ENCODE results near the gene GTF2A2. TPM values are rescaled to one million over a fixed set of nuclear protein-coding genes. Genes with fewer than 3 reads are reported as not detected.

GTF2A2 gene
- total and polyA plus RNA-seq, 4 donors, result 11.7 to 101 (median 27.2) TPM

DNA sequence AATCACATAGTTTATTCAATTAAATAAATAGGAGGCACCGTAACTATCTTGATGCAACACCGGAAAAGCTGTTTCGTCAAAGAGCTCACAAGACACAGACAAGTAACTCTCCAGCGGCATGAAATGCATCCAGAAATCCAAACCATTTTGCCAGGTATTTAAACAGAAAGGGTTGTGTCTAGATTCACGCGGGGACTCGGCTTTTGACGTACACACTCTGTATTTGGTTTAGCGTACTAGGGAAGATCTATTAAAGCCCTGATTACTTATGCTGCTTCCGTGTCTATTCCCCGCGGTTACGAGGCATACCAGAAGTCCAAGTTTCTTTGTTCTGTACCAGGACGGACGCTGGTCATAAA lies 31.1 kb upstream of the GTF2A2 start:
- H3K9ac ChIP-seq (ENCODE audit: low read depth in 1 of 2, low read length in 2 of 2), result peak overlapping the region; percentile 92 to 97
- no peak for DNase-seq (ENCODE audit: low spot score)
- no peaks in the 10 kb centered on the region for H3K9me3 ChIP-seq (ENCODE audit: control insufficient read depth in 4 of 4, low read length in 3 of 4)
- H3K27ac ChIP-seq (ENCODE audit: low read depth in 1 of 2, low read length in 2 of 2), result peak overlapping the region; percentile 98 to 100
- H3K4me3 ChIP-seq (ENCODE audit: low read depth in 1 of 3, low read length in 3 of 3), result peak overlapping the region; percentile 81 to 94 (median 90)
- WGBS, result under 1% methylated on average over 15 of the region's 15 CpGs
- H3K4me1 ChIP-seq (ENCODE audit: control insufficient read depth in 4 of 4, insufficient read depth in 4 of 4, low read length in 3 of 4), result peaks cover 12 to 47% (median 45%) of the 10 kb centered on the region in 4 donors
- TF ChIP-seq HNF4G (IDR thresholded peaks at IDR 0.05) (no peak), NR2F2 (IDR thresholded peaks at IDR 0.05) (no peak), RAD21 (IDR thresholded peaks at IDR 0.05) (peak in 1 of 2 donors; percentile 8), JUND (IDR thresholded peaks at IDR 0.05) (no peak), GABPA (IDR thresholded peaks at IDR 0.05 in 1 of 2, conservative IDR thresholded peaks at IDR 0.05 in 1 of 2) (peak in 1 of 2 donors; percentile 26), RXRA (IDR thresholded peaks at IDR 0.05) (no peak), HNF4A (conservative IDR thresholded peaks at IDR 0.05) (peak in 1 of 2 donors; percentile 7), EGR1 (IDR thresholded peaks at IDR 0.05; ENCODE audit: low read depth in 2 of 2) (no peak), TAF1 (conservative IDR thresholded peaks at IDR 0.05) (peak; percentile 75), YY1 (IDR thresholded peaks at IDR 0.05) (no peak), FOXA2 (IDR thresholded peaks at IDR 0.05) (no peak), FOXA1 (IDR thresholded peaks at IDR 0.05) (no peak), SP1 (IDR thresholded peaks at IDR 0.05) (no peak)
- TF ChIP-seq, protein P1, sequence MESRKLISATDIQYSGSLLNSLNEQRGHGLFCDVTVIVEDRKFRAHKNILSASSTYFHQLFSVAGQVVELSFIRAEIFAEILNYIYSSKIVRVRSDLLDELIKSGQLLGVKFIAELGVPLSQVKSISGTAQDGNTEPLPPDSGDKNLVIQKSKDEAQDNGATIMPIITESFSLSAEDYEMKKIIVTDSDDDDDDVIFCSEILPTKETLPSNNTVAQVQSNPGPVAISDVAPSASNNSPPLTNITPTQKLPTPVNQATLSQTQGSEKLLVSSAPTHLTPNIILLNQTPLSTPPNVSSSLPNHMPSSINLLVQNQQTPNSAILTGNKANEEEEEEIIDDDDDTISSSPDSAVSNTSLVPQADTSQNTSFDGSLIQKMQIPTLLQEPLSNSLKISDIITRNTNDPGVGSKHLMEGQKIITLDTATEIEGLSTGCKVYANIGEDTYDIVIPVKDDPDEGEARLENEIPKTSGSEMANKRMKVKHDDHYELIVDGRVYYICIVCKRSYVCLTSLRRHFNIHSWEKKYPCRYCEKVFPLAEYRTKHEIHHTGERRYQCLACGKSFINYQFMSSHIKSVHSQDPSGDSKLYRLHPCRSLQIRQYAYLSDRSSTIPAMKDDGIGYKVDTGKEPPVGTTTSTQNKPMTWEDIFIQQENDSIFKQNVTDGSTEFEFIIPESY (IDR thresholded peaks at IDR 0.05), result no peak
- TF ChIP-seq, protein P2, sequence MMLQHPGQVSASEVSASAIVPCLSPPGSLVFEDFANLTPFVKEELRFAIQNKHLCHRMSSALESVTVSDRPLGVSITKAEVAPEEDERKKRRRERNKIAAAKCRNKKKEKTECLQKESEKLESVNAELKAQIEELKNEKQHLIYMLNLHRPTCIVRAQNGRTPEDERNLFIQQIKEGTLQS (IDR thresholded peaks at IDR 0.05), result no peak
- TF ChIP-seq, protein P3, sequence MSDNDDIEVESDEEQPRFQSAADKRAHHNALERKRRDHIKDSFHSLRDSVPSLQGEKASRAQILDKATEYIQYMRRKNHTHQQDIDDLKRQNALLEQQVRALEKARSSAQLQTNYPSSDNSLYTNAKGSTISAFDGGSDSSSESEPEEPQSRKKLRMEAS (IDR thresholded peaks at IDR 0.05), result no peak
- TF ChIP-seq, protein P4, sequence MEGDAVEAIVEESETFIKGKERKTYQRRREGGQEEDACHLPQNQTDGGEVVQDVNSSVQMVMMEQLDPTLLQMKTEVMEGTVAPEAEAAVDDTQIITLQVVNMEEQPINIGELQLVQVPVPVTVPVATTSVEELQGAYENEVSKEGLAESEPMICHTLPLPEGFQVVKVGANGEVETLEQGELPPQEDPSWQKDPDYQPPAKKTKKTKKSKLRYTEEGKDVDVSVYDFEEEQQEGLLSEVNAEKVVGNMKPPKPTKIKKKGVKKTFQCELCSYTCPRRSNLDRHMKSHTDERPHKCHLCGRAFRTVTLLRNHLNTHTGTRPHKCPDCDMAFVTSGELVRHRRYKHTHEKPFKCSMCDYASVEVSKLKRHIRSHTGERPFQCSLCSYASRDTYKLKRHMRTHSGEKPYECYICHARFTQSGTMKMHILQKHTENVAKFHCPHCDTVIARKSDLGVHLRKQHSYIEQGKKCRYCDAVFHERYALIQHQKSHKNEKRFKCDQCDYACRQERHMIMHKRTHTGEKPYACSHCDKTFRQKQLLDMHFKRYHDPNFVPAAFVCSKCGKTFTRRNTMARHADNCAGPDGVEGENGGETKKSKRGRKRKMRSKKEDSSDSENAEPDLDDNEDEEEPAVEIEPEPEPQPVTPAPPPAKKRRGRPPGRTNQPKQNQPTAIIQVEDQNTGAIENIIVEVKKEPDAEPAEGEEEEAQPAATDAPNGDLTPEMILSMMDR (IDR thresholded peaks at IDR 0.05; ENCODE audit: low read depth, low read length, missing input control), result no peak
- TF ChIP-seq, protein P5, sequence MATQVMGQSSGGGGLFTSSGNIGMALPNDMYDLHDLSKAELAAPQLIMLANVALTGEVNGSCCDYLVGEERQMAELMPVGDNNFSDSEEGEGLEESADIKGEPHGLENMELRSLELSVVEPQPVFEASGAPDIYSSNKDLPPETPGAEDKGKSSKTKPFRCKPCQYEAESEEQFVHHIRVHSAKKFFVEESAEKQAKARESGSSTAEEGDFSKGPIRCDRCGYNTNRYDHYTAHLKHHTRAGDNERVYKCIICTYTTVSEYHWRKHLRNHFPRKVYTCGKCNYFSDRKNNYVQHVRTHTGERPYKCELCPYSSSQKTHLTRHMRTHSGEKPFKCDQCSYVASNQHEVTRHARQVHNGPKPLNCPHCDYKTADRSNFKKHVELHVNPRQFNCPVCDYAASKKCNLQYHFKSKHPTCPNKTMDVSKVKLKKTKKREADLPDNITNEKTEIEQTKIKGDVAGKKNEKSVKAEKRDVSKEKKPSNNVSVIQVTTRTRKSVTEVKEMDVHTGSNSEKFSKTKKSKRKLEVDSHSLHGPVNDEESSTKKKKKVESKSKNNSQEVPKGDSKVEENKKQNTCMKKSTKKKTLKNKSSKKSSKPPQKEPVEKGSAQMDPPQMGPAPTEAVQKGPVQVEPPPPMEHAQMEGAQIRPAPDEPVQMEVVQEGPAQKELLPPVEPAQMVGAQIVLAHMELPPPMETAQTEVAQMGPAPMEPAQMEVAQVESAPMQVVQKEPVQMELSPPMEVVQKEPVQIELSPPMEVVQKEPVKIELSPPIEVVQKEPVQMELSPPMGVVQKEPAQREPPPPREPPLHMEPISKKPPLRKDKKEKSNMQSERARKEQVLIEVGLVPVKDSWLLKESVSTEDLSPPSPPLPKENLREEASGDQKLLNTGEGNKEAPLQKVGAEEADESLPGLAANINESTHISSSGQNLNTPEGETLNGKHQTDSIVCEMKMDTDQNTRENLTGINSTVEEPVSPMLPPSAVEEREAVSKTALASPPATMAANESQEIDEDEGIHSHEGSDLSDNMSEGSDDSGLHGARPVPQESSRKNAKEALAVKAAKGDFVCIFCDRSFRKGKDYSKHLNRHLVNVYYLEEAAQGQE (IDR thresholded peaks at IDR 0.05), result peak; percentile 74
- no peaks in the 10 kb centered on the region for H3K27me3 ChIP-seq (ENCODE audit: control insufficient read depth in 4 of 4, insufficient read depth in 4 of 4, low read length in 3 of 4)
- no peaks in the 10 kb centered on the region for H3K36me3 ChIP-seq (ENCODE audit: control insufficient read depth in 4 of 4, insufficient read depth in 3 of 4, low read depth in 1 of 4, low read length in 3 of 4)

All from liver (tissue), 9 donors.